HG02852 (cell line): Measurements from ENCODE around the gene RGS9BP.
A peak's percentile ranks its signal among the peaks of the same experiment; 100 is the strongest.
"Not testable (repeated sequence)": the region's sequence is repeated elsewhere in the genome, so short reads cannot be mapped to it uniquely, and the experiment has no call there.

ENCODE experiments used
- ATAC-seq: cut with Tn5 transposase; IDR thresholded peaks from one replicate; pipeline ENCODE4 v1.9.1; 2021; ENCODE audit warnings: mild to moderate bottlenecking, moderate library complexity; ENCODE audit not compliant: unreplicated experiment

RGS9BP gene

GRCh38 chr19:32669310-32669709 lies 6.3 kb upstream of the RGS9BP start:
- no peak for ATAC-seq

DNA sequence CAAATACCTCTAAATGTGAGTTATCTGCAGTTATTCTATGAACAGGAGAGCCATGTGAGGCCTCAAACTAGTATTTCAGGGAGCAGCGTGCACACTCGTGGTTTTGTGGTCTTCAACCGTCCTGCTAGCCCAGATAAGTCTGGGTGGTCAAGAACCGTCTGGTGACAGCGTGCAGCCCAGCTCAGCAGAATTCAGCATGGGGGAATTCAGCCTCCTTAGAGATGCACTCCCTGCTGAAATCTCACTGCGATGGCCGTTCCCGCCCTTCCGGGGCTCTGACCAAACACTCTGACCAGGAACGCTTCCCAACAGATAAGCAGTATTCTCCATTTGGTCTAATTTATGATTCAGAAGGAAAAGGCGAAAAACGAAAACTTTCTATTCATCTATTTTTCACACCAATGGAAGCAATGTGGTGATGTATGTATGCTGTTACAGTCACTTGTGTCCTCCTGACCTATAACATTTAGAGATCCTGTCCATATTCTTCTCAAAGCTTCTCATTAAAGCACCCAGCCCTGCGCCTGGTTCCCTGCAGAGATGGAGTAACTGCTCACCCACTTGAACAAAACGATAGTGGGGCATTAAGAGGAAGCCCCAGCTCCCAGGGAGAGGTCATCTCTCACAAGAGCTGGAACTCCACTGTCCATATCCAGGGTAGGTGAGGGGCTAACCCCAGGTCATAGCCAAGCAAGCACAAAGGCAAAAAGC lies 3.6 kb upstream of the RGS9BP start:
- ATAC-seq, result no peak

DNA sequence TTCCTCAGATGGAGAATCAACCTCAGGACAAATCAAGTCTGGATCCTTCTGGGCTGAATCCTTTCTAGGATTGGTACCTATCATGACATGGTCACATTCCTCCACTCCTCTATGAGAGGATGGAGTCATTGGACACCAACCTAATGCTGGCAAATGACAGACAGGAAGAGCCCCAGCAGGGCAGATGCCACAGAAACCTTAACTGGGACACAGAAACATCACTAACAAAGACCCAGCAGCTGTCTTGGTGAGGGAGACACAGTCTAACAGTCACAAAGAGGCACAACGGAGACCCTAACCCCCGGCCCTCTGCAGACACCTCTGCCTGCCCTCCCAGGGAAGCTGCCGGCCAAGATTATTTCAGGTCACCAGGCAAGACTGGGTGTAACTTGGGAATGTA lies 2.8 kb upstream of the RGS9BP start:
- ATAC-seq, result no peak

GRCh38 chr19:32673573-32673972 lies 2.1 kb upstream of the RGS9BP start:
- no peak for ATAC-seq

DNA sequence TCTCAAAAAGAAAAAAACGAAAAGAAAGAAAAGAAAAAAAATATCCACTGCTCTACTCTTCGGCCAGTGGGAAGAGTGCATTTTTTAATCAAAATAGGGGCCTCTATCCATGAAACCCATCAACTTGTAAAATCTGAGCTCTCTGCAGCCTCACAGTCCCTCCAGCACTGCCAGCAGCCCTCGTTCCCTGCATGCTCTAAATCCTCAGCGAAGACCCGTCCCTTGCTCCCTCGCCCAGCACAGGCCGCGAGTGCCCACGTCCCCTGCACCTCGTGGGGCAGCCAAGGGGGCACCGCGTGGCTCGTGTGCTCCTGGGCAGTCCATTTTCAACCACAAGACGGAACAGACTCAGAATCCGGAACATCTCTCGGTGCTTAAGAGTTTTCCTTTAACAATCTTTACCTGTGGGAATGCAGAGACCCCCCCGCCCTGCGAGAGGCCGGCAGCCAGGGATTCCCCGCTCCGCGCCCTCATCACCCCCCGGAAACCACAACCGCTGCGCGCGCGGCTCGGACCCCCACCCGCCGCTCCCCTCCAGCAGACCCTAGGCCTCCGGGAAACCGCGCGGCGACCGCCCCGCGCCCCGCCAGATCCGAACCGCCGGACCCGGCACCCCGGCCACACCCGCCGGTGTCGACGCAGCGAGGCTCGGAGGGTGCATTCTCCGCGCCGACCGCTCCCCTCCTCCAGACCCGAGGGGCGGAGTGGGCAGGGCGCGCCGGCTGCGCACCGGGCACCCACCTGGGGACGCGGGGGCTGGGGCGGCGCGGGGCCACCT lies 1.3 kb upstream of the RGS9BP start:
- ATAC-seq, result no peak

DNA sequence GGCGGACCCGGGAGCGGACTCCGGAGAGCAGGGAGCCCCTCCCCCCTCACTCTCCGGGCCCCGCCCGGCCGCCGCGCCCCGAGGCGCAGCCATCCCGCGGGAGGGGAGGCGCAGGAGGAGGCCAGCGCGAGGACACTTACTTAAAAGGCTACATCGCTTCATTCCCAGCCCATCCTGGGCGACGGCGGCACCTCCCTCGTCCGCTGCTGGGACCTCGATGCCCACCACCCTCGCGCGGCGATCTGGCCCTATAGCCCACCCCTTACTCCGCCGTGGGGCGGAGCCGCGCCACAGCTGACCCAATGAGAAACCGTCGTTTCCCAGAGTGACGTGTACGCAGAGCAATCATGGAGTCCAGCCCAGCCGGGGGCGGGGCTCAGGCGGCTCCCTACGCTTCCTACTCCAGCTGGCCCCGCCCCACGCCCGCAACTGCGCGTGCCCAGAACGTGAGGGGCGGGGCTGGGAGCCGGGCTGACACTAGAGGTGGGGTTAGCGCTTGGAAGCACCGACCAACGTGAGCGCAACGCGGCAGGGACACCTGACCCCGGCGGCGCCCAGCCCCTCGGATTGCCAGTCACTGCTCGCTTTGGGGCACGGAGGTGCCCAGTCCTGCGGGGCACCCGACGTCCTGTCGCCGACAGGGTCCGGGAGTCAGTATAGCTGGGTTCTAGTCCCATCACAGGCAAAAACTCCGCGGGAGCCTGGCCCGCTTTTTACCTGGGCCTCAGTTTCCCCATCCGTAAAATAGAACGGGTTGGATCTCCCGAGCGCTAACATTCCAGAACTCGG lies 523 bp upstream of the RGS9BP start, which contains the start of gene ANKRD27:
Gene ANKRD27 (minus strand): TSS at position 250 of the 789 bp plus-strand sequence. CDS start 16,165 bp downstream, outside the sequence.
- ATAC-seq, result peak; percentile 96

DNA sequence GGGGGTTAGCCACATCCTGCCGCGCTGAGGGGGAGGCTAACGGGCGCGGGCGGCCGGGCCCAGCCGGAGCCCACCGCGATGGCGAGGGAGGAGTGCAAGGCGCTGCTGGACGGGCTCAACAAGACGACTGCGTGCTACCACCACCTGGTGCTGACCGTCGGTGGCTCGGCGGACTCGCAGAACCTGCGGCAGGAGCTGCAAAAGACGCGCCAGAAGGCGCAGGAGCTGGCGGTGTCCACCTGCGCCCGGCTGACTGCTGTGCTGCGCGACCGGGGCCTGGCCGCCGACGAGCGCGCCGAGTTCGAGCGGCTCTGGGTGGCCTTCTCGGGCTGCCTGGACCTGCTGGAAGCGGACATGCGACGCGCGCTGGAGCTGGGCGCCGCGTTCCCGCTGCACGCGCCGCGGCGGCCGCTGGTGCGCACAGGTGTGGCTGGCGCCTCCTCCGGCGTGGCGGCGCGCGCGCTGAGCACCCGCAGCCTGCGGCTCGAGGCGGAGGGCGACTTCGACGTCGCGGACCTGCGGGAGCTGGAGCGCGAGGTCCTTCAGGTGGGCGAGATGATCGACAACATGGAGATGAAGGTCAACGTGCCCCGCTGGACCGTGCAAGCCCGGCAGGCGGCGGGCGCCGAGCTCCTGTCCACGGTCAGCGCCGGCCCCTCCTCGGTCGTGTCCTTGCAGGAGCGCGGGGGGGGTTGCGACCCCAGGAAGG lies 692 bp downstream of the RGS9BP start:
- peak; percentile 0 for ATAC-seq

DNA sequence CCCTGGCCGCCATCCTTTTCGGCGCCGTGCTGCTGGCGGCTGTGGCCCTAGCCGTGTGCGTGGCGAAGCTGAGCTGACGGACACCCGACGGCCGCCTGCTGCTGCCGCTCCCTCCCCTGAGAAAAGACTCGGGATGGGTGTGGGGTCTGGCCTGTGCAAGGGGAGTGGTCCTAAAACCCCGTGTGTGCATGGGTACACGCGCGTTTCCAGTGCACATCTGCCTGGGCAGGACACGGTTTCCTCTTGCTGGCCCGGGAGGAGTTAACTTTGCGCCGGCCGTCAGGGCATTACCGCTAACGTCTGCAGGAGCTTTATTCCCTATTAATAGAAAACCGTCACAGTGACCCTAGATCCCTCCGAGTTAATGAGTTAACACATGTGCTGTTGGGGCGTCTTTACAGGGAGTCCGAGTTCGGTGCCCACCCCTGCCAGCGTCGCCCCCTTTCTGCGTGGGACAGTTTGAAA lies 1.3 kb downstream of the RGS9BP start:
- ATAC-seq, result no peak

DNA sequence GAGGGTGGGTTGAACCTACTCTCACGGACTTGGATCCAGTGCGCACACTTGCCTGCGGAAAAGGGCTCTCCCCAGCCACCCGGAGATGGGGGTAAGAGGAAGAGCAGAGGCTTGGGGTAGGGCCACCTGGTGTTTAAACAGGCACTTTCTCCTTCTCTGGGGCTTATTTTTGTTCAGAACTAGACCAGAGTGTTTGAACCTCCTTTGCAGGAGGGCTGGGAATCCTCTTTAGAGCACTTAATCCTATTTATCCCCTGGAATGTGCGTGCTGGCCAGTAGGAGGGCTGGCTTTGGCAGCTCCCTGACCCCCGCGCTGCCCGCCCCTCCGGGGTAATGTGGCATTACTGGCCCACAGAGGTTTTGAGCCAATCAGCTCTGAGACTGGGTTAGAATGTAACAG lies 2.0 kb downstream of the RGS9BP start:
- no peak for ATAC-seq

DNA sequence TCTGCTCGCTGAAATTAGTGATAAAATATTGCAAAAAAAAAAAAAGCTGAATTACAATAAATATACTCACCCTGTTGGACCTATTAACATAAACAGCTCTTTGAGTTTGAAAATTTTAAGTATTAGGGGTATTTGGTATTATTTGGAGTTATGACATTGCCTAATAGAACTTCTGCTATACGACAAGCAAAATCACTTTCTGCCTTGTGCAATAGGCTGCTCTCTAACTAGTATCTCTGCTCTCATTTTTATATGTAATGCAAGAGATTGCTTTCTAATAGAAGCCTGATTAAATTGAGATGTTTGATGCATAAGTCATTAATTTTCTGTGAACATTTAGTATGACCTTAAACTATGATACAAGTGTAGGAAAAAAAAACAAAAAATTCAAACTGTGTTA lies 5.3 kb downstream of the RGS9BP start:
- no peak for ATAC-seq

- ATAC-seq, result no peak
Observed at GRCh38 chr19:32682317-32682716, 6.7 kb downstream of the RGS9BP start.

DNA sequence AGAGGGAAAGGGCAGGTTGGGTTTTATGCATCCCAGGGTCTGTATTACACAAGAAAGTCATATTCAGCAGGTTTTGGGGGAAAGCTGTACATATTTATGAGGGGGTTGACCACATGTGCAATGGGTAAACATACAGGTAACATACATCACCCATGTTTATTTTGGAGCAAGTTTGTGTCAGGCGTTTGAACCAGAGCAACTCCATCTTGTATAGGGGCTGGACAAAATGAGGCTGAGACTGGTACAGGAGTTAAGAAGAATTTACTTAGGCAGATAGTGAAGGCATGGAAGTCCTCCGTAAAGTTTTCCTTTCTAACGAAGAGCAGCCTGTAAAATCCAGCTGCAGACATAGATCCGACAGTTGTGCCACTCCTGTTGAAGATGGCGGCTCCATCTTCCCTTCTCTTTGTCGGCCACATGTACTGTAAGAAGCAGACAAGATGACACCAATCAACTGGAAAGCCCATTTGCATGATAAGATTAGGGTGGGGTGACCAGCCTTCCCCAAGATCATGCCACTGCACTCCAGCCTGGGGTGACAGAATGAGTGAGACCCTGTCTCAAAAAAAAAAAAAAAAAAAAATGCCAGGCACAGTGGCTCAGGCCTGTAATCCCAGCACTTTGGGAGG lies 11.3 kb downstream of the RGS9BP start:
- no peak for ATAC-seq

- no peak for ATAC-seq
Observed at GRCh38 chr19:32687681-32688080, 12.0 kb downstream of the RGS9BP start.

DNA sequence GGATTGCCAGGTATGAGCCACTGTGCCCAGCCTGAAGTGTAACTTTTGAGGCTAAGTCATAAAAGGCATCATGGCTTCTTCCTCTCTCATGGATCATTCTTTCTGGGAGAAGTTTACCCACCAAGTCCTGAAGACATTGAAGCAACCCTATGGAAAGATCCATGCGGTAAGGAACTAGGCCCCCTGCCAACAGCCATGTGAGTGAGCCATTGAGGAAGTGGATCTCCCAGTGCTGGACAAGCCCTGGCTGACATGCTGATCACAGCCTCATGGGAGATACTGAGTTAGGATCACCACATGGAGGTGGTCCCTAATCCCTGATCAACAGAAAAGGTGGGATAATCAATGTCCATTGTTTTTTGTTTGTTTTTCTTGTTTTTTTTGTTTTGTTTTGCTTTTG lies 12.7 kb downstream of the RGS9BP start:
- ATAC-seq, result no peak

- peak; percentile 81 for ATAC-seq
Observed at GRCh38 chr19:32691291-32691951, 15.8 kb downstream of the RGS9BP start, which contains the start of gene NUDT19. TSS of gene NUDT19 (plus strand) at chr19:32691821. CDS start at chr19:32691961, 140 bp downstream.

DNA sequence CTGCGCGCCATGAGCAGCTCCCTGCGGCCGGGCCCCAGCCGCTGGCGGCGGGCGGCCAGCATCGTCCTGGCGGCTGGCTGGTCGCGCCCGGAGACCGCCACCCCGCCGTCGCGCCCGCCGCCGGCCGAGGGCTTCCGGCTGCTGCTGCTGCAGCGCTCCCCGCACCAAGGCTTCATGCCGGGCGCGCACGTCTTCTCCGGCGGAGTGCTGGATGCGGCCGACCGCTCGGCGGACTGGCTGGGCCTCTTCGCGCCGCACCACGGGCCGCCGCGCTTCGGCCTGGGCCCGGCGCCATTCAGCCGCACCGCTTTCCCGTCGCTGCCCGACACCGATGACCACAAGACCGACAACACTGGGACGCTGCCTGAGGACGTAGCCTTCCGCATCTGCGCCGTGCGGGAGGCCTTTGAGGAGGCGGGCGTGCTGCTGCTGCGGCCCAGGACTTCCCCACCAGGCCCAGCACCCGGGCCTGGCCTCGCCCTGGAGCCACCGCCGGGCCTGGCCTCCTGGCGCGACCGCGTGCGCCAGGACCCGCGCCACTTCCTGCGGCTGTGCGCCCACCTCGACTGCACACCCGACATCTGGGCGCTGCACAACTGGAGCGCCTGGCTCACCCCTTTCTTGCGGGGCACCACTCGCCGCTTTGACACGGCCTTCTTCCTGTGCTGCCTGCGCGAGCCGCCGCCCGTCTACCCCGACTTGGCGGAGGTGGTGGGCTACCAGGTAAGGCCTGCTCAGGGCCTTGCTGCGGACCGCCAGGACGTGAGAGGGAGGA lies 16.5 kb downstream of the RGS9BP start:
- ATAC-seq, result peak; percentile 66

GRCh38 chr19:32692727-32693061 lies 17.0 kb downstream of the RGS9BP start:
- ATAC-seq, result no peak

DNA sequence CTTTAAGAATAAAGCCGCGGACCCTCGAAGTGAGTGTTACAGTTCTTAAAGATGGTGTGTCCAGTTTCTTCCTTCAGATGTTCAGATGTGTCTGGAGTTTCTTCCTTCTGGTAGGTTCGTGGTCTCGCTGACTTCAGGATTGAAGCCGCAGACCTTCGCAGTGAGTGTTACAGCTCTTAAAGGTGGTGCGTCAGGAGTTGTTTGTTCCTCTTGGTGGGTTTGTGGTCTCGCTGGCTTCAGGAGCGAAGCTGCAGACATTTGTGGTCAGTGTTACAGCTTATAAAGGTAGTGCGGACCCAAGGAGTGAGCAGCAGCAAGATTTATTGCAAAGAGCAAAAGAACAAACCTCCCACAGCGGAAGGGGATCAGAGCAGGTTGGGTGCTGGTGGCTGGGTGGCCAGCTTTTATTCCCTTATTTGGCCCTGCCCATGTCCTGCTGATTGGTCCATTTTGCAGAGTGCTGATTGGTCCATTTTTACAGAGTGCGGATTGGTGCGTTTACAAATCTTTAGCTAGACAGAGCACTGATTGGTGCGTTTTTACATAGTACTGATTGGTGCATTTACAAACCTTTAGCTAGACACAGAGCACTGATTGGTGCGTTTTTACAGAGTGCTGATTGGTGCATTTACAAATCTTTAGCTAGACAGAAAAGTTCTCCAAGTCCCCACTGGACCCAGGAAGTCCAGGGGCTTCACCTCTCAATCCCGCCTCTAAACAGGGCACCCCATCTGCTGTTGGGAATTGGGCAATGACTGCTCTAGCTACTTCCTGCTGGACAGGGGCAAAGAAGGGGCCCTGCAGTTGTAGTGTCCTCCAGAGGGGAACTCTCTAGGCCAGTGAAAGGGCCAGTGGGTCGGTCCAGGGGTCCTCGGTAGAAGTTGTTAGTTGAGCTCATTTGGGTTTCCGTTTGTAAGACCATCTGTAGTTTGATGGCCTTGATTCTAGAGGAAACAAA lies 17.8 kb downstream of the RGS9BP start:
- not testable (repeated sequence) for ATAC-seq
